Brain pericyte (primary cell): Measurements from ENCODE around the gene FOXO3.
"Not testable (repeated sequence)": the region's sequence is repeated elsewhere in the genome, so short reads cannot be mapped to it uniquely, and the experiment has no call there.

ENCODE experiments used
- DNase-seq: peaks from one replicate; pipeline ENCODE4 v3.0.0-alpha.2; 2012; ENCODE audit warnings: low read depth, low spot score

The FOXO3 gene

DNA sequence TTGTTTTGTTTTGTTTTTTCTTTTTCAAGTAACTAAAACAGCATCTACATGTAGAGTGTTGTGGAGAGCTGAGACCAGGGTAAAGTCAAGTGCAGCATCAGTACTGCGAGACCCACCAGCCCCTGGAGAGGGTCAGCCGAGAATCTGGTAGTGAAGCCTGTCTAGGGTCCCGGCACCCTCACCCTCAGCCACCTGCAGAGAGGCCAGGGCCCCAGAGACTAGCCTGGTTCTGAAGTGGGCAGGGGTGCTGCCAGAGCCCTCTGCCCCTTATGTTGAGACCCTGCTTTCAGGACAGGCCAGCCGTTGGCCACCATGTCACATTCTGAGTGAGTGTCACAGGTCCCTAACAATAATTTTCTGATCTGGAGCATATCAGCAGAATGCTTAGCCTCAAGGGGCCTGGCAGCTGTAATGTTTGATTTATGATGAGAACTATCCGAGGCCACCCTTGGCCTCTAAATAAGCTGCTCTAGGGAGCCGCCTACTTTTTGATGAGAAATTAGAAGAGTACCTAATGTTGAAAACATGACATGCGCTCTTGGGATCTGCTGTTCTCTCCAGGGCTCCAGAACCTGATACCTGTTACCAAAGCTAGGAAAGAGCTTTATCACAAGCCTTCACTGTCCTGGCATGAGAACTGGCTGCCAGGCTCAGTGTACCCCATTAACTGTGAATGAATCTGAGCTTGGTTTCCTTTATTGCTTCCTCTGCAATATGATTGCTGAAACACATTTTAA, 121.8 kb downstream of the FOXO3 start:
- not testable (repeated sequence) for DNase-seq

DNA sequence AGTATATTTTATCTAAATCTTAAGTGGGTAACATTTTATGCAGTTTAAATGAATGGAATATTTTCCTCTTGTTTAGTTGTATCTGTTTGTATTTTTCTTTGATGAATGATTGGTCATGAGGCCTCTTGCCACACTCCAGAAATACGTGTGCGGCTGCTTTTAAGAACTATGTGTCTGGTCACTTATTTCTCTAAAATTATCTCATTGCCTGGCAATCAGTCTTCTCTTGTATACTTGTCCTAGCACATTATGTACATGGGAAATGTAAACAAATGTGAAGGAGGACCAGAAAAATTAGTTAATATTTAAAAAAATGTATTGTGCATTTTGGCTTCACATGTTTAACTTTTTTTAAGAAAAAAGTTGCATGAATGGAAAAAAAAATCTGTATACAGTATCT, 123.3 kb downstream of the FOXO3 start:
- not testable (repeated sequence) for DNase-seq

DNA sequence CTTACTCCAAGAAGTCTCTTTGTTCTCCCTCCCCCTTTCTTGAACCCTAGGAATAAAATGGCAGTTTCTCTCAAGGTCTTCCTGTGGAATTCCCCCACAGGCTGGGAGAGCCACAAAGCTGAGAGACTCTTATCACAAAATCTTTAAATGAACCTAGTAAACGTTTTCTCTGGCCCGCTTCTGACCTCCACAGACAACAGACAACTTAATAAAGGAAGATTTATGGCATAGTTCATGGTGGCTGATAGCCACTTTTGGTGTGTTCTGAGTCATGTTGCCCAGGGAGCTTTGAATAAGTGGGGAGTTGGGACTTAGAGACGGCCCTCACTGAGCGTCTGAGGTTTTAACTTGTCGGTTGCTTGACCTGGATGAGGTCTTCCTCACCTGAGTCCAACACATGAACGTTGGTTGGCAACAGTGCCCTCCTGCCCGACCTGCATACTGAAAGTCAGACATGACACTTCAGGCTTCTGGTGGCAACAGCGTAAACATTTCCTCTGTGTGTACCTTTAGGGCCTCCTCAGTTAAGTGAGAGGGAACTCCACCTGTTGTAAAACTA, 124.1 kb downstream of the FOXO3 start:
- DNase-seq: no peak

DNA sequence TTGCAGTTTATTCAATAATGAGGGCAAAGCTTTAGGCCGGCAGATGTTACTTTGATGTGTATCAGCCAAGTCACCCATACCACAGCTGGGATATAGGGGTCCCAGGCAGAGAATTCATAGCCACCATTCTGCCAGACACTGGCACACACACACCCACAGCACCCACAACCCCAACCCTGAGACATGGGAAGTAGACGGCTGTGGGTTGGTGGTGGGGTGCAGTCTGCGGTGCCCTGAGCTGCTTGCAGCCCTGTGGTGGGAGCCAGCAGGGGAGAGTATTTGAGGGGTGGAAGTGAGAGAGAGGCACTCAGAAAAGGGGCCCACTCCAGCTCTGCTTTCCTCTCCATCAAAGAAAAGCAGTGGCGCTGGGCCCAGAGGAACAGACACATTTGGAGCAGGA, 125.3 kb downstream of the FOXO3 start:
- no peak for DNase-seq

DNA sequence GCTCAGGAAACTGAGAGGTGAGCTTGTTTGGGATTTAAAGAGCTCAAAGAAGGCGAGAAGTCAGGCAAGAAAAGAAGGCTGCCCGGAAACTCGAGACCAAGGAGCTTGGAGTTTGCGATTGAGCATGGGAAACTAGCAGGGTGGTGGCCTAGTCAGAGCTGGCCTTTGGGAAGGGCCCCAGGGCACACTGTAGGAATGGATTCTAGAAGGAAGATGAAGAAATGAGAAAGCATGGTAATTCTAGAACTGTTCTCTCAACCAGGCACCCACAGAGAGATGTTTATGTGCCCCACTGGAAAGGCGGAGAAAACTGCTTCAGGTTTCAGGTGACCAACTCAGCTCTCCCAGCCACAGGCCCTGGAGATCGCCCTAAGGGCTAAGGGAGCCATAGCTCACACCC, 126.2 kb downstream of the FOXO3 start:
- DNase-seq: no peak

DNA sequence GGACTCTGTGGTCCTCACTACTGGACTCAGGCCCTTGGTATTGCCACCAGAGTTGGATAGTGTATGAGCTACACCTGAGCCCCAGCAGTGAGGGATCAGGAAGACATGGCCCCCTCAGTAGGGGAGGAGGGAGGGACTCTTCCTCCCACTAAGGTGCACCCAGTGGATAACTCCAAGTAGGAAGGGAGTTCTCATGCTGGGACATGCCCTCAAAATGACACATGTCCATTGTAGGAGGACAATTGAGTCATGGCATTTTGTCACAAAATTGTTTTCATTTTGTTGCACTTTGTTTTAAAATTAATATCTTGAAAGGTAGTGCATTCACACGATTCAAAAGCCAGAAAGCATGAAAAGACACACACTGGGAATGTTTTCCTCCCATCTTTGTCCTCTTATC, 127.2 kb downstream of the FOXO3 start:
- no peak for DNase-seq

DNA sequence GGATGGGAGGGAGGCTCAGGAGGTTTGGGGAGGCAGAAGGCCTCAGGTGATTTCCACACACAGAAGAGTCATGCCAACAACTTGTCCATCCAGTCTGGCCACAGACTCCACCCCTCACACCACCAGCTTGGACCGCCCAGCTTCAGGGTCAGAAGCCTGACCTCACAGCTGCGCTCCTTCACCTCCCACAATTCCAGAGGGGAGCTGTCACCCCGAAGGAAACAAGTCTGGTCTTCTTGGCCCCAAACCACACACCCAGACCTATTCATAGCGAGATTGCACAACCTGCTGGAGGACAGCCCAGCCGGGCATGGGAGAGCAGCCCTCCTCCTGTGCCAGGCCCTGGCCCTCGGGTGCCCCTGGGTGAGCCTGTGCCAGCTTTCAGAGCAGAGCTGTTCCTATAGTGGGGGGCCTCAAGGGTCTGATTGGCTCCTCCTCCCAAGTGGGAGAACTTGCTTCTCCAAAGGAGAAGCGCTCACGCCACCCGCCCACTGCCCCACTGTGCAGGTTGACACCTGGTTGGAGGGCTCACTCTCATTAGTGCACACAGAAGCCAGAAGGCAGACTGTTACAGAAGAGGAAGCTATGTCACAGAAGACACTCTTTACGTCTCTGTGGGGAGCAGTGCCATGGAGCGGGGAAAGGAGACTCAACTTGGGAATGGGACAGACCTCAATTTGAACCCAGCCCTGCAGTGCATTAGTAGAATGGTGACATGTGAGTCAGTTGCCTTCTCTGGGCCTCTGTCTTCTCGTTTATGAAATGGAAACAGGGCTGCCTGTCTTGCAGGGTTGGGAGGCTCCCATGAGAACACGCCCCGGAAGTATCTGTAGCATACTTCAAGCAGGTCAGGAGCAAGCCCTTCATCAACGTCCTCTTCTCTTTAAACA, 128.8 kb downstream of the FOXO3 start:
- peak; percentile 79 for DNase-seq

DNA sequence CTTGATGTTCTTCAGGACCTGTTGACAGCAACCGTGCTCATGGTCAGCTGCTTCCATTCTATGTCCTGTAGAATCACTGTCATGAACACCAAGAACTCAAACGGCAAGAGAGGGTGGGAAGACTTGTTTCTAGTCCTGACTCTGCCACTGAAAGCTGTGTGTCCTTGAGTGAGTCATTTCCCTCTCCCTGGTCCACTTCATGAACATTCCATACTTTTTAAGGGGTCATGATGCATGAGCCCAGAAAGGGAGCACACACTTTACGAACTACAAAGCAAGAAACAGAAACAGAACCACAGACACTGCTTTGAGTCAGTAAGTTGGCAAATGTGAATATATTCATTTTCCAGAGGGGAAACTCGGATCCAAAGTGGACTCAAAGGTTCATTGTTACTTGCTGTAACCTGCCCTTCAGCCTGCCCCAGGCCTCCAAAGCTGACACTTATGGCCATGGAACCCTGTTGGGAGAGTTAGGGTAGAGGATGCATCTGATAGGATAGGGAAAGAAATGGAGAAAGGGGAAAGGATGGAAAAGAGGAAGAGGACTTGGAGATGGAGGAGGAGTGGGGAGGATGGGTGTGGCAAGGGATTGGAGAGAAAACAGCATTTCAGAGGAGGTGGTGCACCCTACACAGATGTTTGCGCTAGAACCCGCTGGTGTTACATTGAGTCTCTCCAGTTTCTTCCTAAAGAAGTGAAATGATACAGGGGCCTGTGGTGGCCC, 129.8 kb downstream of the FOXO3 start:
- DNase-seq: no peak

DNA sequence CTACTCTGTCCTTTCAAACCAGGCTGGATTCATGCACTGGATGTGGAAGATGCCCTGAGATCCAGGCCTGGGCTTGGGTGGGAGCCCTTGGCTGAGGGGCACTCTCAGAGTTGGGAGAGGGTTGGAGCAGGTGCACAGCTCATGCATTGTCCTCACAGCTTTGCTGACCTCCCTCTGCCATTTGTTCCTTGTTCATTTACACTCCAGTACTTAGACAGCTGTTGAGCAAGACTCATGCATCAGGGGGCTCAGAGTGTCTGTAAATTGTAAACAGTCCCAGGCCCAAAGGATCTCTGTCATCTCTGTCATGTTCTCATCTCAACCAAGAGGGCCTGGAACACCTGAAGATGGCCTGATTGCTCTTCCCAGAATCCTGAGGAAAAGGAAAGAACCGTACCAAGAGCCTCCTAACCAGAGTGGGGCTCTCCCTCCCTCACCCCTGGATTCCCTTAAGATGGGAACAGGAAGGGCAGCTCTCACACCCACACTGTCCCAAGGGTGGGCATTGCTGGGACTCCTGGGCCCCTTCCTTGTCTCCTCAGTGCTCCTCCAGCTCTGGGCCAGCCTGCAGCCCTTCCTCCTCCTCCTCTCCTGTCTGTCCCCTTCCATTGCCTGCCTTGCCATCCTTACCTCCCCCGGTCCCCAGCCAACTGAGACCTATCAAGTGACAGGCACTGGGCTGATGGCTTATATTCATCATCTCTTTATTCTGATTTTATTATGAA, 132.9 kb downstream of the FOXO3 start:
- DNase-seq: no peak

DNA sequence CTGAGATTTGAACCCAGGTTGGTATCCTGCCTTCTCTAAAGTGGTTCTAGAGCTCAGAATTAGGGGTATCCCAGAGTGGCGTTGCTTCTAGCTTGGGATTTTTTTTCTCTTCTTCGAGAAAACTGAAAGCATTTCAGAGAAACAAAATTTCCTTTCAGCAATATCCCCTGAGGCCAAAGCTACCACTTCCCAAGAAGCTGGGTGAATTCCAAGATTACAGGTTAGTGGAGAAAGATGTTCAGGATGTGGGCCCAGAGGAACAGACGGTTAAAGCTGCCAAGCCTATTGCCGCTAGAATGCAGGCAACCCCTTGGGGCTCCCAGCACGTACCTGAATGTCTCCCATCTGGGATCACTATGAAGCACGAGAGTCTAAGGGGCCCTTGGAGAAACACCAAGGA, 134.1 kb downstream of the FOXO3 start:
- DNase-seq: no peak

DNA sequence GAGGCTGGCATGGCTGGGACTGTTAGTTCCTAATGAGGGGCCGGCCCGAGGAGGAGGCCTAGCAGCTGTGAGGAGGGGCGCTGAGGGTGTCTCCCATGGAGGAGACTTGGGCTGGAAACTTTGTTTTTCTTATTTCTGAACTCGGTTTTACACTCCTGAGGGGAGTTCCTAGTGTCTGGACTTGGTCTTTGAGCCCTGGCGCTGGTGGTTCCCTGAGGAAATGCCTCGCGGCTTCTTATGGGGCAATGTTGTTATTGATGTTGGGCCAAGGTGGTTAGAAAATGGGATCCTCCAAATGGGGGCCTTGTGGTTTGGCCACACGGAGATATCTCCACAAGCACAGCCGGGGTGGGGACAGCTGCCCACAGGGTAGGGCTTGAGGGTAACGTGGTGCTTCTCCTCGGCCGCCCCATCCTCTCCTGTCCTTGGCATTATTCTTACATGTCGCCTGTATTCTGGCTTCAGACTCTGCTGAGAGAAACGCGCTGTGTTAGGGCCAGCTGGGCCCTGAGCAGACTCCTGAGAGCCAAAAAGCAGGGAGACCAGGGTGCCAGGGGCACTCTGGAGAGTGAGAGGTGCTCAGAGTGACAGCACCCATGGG, 136.9 kb downstream of the FOXO3 start:
- peak; percentile 62 for DNase-seq

DNA sequence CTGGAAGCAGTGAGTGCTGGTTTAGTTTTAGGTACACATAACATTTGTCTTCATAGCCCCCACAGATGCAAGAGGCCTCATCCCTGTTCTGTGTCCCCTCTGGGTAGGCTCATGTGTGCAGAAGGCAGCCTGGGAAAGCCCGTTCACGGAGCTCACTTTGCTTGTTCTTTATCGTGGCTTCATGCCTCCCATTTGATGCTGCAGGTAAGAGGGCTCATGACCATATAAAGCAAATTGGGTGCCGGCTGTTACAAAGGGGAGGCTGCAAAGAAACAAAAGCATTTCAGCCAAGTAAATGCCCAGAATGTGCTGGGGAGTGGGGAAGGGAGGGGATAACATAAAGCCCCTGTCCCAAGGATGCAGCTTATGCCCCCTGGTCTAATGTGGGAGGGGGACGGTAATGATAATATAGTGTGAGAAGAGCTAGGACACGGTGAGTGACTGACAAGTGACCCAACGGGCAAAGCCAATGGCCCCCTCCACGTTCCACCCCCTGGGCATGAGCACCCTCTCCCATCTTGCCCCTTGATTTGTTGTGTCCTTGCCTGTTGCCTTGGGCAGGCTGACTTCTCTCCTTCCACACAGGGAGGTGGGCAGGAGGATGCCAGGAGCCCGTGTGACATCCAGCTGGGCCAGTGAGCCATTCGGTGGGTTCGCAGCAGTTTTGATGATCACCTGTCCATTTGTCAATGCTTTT, 138.0 kb downstream of the FOXO3 start:
- no peak for DNase-seq

DNA sequence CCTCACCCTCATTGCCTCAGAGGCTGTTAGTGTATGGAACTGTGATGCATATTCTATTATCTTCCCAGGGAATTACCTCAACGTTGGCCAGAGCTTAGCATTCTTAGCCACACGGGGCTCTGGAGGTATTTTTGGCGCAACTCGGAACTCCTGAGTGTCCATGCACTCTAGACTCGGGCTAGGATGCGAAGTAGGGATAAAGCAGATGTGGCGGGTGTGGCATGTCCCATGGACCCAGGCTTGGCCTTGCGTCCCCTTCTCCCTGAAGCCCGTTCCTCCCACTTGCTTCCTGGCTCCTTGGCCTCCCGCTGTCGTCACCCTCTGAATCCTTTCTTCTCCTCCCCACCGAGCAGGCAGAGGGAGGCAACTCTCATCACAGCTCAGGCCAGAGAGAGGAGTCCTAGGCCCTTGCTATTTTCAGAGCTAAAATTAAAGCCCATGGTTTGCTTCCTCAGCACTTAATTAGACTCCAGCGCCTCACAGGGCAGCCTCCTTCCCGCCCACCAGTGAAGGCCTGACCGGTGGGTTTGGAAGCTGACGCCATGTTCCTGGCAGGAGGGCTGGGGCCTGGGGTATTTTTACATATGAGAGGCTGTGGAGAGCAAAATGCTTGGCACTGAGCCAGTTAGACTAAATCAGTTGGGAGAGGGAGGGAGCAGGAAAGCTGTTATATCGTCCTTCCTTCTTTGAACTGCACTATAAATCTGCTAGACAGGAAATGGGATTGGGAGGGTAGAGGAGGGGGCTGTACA, 138.7 kb downstream of the FOXO3 start:
- DNase-seq: peak; percentile 73

DNA sequence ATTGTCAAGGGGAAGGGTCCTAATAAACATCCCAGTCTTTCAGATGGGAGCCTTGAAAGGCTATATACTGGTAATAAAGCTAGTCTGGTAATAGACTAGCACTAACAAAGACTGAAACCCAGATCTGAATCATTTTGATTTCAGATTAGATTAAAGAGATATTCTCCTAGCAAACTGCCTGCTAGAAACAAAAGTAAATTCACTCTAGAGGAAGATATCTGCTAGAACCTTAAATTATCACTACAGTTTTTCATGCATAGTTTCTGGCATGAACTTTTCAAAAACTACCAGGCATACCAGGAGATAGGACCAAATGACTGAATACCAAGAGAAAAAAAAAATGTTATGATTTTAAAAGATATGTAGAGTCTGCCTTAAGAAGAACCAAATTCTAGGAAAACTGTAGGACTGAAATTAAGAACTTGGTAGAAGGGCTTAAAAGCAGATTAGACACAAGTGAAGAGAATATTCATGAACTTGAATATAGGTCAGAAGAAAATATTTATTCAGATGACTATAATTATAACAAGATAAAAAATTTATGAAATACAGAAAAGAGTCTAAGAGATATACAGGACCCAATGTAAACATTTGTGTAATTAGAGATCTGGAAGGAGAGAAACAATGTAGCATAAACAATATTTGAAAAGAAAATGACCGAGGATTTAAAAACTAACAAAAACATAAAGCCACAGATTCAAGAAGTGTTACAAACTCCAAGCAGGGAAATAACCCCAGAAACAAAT, 141.6 kb downstream of the FOXO3 start:
- no peak for DNase-seq

DNA sequence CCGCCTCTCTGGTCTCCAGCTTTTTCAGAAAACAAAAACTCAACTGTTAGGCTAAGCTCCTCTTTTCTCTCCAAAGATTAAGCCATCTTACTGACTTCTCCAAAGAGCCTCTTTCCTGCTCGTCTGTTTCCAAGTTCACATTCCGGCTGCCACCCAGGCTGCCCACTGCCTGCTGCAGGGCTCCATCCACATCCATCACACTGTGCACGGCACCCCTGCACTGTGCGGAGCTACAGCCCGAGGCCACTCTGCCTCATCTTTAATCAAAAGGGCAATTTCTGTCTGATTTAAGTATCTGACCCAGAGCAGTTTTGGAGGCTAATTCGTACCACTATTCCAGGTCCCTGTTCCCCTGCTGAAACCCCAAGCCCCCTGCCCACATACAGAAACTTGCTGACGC, 145.9 kb downstream of the FOXO3 start:
- DNase-seq: no peak

DNA sequence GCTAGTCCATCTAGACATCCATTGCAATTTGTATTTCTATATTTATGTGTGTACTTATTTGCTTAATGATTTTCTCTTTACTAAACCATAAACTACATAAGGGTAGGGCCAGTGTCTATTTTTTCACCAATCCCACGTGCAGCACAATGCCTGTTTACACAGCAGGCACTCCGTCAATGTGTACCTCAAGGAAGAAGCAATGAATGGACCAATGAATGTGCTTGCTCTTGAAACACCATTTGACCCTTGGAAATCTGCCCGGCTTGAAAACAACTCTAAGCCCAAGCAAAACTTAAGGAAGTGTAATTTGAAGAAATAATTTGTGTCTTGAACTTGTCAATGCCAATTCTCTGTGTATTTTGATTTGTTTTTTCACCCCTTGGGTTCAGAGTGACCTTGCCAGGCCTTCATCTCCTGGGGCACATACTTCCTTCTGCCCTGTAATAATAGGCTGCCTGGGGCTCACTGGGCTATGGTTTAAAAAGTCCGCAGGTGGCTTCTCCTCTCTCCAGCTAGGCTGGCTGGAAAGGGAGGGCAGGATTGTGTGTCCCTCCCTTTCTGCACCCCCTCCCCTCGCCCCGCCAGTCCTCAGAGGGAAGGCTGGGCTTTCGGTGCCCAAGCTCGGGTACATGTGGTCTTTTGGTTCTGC, 146.7 kb downstream of the FOXO3 start:
- peak; percentile 85 for DNase-seq

DNA sequence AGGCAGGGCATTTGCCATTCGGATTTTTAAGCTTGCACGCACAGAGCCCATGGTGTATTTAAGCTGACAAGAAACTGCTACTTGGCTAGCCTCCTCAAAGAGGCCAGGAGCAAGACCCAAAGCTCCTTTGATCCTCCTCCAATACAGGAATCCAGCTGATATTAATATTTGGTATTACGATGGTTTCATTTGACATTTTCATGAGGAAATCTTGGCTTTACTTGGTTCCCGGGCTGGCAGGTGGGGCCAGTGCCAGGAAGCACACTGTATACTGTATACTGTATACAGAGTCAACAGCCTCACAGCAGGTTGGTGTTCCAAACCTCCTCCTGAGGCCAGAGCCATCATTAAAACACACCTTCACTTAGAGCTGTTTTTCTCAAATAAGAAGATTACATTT, 149.3 kb downstream of the FOXO3 start:
- DNase-seq: no peak

DNA sequence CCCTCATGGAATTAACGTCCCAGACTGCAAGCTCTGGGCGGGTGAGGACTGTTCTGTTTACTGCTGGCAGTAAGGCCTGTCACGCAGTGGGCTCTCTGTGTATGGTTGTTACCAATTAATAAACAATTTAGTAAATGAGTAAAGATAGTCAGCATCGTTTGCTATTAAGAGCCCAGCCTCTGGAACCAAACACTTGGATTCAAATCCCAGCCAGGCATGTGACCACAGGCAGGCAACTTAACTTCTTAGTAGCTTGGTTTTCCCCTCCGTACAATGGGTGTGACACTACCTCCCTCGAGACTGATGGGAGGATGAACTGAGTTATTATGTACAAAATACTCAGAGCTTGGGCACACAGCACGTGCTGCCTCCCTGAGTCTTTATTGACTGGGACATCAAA, 149.8 kb downstream of the FOXO3 start:
- no peak for DNase-seq
